Measurements from ENCODE around the gene CYB5R3. TPM values are rescaled to one million over a fixed set of nuclear protein-coding genes. Genes with fewer than 3 reads are reported as not detected.
"Not testable (repeated sequence)": the region's sequence is repeated elsewhere in the genome, so short reads cannot be mapped to it uniquely, and the experiment has no call there.

Gene CYB5R3
- total RNA-seq, 3 donors from 2014 or later: 58.5 to 74.2 (median 73.8) TPM

GRCh38 chr22:42684462-42685195, 35.4 kb upstream of the CYB5R3 start:
- Mint-ChIP-seq H3K27me3 (ENCODE audit: low read depth) (peaks cover 9% of the 10 kb centered on the region), H3K36me3 (ENCODE audit: insufficient read depth) (no peaks in the 10 kb centered on the region), H3K4me3 (no peak overlapping the region), H3K4me1 (ENCODE audit: low read depth) (no peaks in the 10 kb centered on the region), H3K9me3 (peaks cover 4% of the 10 kb centered on the region)
- no peak for ATAC-seq
- no peak for DNase-seq

- H3K36me3 Mint-ChIP-seq (ENCODE audit: insufficient read depth): no peaks in the 10 kb centered on the region
- no peaks in the 10 kb centered on the region for H3K4me1 Mint-ChIP-seq (ENCODE audit: low read depth)
- H3K9me3 Mint-ChIP-seq: peaks cover 10% of the 10 kb centered on the region
- no peak overlapping the region for H3K4me3 Mint-ChIP-seq
- H3K27me3 Mint-ChIP-seq (ENCODE audit: low read depth): peaks cover 9% of the 10 kb centered on the region
- DNase-seq: no peak
- no peak for ATAC-seq
These were observed 34.5 kb upstream of the CYB5R3 start for GRCh38 chr22:42683578-42684283.

DNA sequence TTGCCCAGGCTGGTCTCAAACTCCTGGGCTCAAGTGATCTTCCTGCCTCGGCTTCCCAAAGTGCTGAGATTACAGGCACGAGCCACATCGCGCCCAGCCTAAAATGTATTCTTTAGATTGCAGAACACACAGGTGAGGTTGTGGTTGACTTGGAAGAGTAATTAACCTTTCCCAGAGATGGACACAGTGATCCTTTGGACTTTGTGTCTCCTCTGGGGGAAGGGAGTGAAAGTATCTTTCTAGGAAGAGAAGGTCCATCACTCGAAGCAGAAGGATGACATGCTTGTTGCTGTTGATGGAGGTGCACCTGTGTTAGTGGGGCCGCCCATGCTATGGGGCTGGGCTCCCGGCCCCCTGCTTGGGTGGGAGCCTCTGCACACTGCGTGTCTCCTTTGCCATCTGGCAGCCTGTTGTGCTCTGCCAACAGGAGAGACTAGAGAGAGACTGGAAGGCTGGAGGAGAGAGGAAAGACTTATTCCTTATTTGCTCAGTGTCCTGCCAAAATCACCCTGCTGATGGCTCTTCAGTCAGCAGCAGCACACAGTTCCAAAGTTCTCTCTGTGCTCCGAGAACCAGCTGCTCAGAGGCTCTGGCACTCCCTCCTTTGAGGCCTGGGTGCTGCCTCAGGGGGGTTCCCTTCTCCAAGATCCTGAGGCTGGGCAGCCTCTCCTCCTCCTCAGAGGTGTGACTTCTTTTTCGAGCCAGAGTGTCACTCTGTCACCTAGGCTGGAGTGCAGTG, 33.1 kb upstream of the CYB5R3 start:
- H3K4me3 Mint-ChIP-seq: no peak overlapping the region
- no peaks in the 10 kb centered on the region for H3K36me3 Mint-ChIP-seq (ENCODE audit: insufficient read depth)
- H3K27me3 Mint-ChIP-seq (ENCODE audit: low read depth): peaks cover 9% of the 10 kb centered on the region
- no peaks in the 10 kb centered on the region for H3K4me1 Mint-ChIP-seq (ENCODE audit: low read depth)
- no peak for ATAC-seq
- H3K9me3 Mint-ChIP-seq: peaks cover 10% of the 10 kb centered on the region
- DNase-seq: no peak

DNA sequence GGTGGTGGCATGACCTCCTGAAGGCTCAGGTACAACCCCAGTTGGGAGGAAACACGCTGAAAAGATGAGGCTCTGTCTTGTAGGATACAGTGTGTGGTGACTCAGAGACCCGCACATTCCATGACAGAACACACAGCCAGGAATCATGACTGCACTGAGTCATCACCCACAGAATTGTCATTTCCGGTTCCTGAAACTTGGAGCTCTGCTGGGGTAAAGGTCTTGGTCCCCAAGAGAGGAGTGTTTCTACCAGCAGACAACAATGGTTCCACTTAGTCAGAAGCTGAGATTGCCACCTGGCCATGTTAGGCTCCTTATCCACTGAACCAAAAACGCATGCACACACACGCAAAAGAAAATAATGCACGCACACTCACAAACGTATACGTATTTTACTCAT, 31.5 kb upstream of the CYB5R3 start:
- DNase-seq: no peak

DNA sequence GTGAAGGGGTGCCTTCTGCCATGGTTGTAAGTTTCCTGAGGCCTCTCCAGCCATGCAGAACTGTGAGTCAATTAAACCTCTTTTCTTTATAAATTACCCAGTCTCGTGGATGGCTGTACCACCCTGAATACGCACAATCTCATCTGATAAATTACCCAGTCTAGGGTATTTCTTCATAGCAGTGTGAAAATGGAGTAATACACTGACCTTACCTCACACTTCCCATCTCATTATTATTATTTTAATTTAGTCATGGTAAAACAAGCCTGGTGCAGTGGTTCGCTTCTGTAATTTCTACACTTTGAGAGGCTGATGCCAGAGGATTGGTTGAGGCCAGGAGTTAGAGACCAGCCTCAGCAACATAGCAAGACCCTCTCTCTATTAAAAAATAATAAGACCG, 30.5 kb upstream of the CYB5R3 start:
- Mint-ChIP-seq H3K4me3 (no peak overlapping the region), H3K9me3 (peaks cover 10% of the 10 kb centered on the region), H3K27me3 (ENCODE audit: low read depth) (peaks cover 8% of the 10 kb centered on the region), H3K36me3 (ENCODE audit: insufficient read depth) (no peaks in the 10 kb centered on the region), H3K4me1 (ENCODE audit: low read depth) (no peaks in the 10 kb centered on the region)
- no peak for DNase-seq
- ATAC-seq: no peak

More for the DNA sequence above, 31.5 kb upstream of the CYB5R3 start:
- H3K27me3 Mint-ChIP-seq (ENCODE audit: low read depth): peaks cover 8% of the 10 kb centered on the region
- peaks cover 10% of the 10 kb centered on the region for H3K9me3 Mint-ChIP-seq
- no peak overlapping the region for H3K4me3 Mint-ChIP-seq
- no peaks in the 10 kb centered on the region for H3K36me3 Mint-ChIP-seq (ENCODE audit: insufficient read depth)
- ATAC-seq: peak; percentile 21 to 27
- no peaks in the 10 kb centered on the region for H3K4me1 Mint-ChIP-seq (ENCODE audit: low read depth)

- H3K27me3 Mint-ChIP-seq (ENCODE audit: low read depth): peaks cover 8% of the 10 kb centered on the region
- no peaks in the 10 kb centered on the region for H3K36me3 Mint-ChIP-seq (ENCODE audit: insufficient read depth)
- peaks cover 10% of the 10 kb centered on the region for H3K9me3 Mint-ChIP-seq
- no peaks in the 10 kb centered on the region for H3K4me1 Mint-ChIP-seq (ENCODE audit: low read depth)
- no peak for DNase-seq
- ATAC-seq: no peak
- no peak overlapping the region for H3K4me3 Mint-ChIP-seq
These were observed 29.7 kb upstream of the CYB5R3 start for GRCh38 chr22:42678894-42679293.

GRCh38 chr22:42677936-42678335, 28.7 kb upstream of the CYB5R3 start:
- H3K36me3 Mint-ChIP-seq (ENCODE audit: insufficient read depth); H3K4me1 Mint-ChIP-seq (ENCODE audit: low read depth); DNase-seq; H3K4me3 Mint-ChIP-seq; ATAC-seq; H3K27me3 Mint-ChIP-seq (ENCODE audit: low read depth): not testable (repeated sequence)
- H3K9me3 Mint-ChIP-seq: peaks cover 10% of the 10 kb centered on the region

- peaks cover 1% of the 10 kb centered on the region for H3K27me3 Mint-ChIP-seq (ENCODE audit: low read depth)
- DNase-seq: no peak
These were observed 26.9 kb upstream of the CYB5R3 start for GRCh38 chr22:42676059-42676607.

GRCh38 chr22:42673898-42674401, 24.8 kb upstream of the CYB5R3 start:
- Mint-ChIP-seq H3K36me3 (ENCODE audit: insufficient read depth) (no peaks in the 10 kb centered on the region), H3K9me3 (no peaks in the 10 kb centered on the region), H3K4me1 (ENCODE audit: low read depth) (peaks cover 11% of the 10 kb centered on the region), H3K4me3 (no peak overlapping the region), H3K27me3 (ENCODE audit: low read depth) (peaks cover 1% of the 10 kb centered on the region)
- DNase-seq: no peak
- no peak for ATAC-seq

More at GRCh38 chr22:42676059-42676607, 26.9 kb upstream of the CYB5R3 start:
- ATAC-seq: no peak
- peaks cover 4% of the 10 kb centered on the region for H3K4me1 Mint-ChIP-seq (ENCODE audit: low read depth)
- peaks cover 10% of the 10 kb centered on the region for H3K9me3 Mint-ChIP-seq
- no peak overlapping the region for H3K4me3 Mint-ChIP-seq
- no peaks in the 10 kb centered on the region for H3K36me3 Mint-ChIP-seq (ENCODE audit: insufficient read depth)

DNA sequence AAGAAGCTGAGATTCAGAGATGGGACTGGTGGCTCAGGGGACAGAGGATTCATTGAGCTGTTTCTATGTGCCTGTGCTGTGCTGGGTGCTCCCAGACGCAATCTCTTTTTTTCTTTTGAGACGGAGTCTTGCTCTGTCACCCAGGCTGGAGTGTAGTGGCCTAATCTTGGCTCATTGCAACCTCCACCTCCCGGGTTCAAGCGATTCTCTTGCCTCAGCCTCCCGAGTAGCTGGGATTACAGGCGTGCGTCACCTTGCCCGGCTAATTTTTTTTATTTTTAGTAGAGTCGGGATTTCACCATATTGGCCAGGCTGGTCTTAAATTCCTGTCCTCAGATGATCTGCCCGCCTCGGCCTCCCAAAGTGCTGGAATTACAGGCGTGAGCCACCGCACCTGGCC, 23.9 kb upstream of the CYB5R3 start:
- H3K4me1 Mint-ChIP-seq (ENCODE audit: low read depth): peaks cover 11% of the 10 kb centered on the region
- not testable (repeated sequence) for H3K9me3 Mint-ChIP-seq; H3K36me3 Mint-ChIP-seq (ENCODE audit: insufficient read depth); H3K27me3 Mint-ChIP-seq (ENCODE audit: low read depth); DNase-seq; ATAC-seq; H3K4me3 Mint-ChIP-seq

- no peak for DNase-seq
- no peaks in the 10 kb centered on the region for H3K27me3 Mint-ChIP-seq (ENCODE audit: low read depth)
These were observed 21.9 kb upstream of the CYB5R3 start for GRCh38 chr22:42670921-42671709.

GRCh38 chr22:42670046-42670445, 20.9 kb upstream of the CYB5R3 start:
- Mint-ChIP-seq H3K4me3 (no peak overlapping the region), H3K27me3 (ENCODE audit: low read depth) (no peaks in the 10 kb centered on the region), H3K36me3 (ENCODE audit: insufficient read depth) (no peaks in the 10 kb centered on the region), H3K4me1 (ENCODE audit: low read depth) (peaks cover 11% of the 10 kb centered on the region), H3K9me3 (no peaks in the 10 kb centered on the region)
- no peak for DNase-seq
- ATAC-seq: no peak

More at GRCh38 chr22:42670921-42671709, 21.9 kb upstream of the CYB5R3 start:
- Mint-ChIP-seq H3K9me3 (no peaks in the 10 kb centered on the region), H3K4me3 (no peak overlapping the region), H3K4me1 (ENCODE audit: low read depth) (peaks cover 11% of the 10 kb centered on the region), H3K36me3 (ENCODE audit: insufficient read depth) (no peaks in the 10 kb centered on the region)
- no peak for ATAC-seq

GRCh38 chr22:42666393-42666792, 17.2 kb upstream of the CYB5R3 start:
- H3K9me3 Mint-ChIP-seq; ATAC-seq; H3K4me3 Mint-ChIP-seq; H3K4me1 Mint-ChIP-seq (ENCODE audit: low read depth); H3K27me3 Mint-ChIP-seq (ENCODE audit: low read depth); DNase-seq; H3K36me3 Mint-ChIP-seq (ENCODE audit: insufficient read depth): not testable (repeated sequence)

Data from activated T-cell treated with anti-CD3 and anti-CD28 coated beads, Interleukin-2, amount 50 U/mL, for 4 hours (primary cell).